ENCODE results near the gene SLC35G3.
"Not testable (repeated sequence)": the region's sequence is repeated elsewhere in the genome, so short reads cannot be mapped to it uniquely, and the experiment has no call there.

SLC35G3 gene

GRCh38 chr17:35202582-35202981 lies 8.4 kb upstream of the SLC35G3 start:
- not testable (repeated sequence) for DNase-seq

- DNase-seq = not testable (repeated sequence)
These were observed 869 bp upstream of the SLC35G3 start for GRCh38 chr17:35195062-35195461.

GRCh38 chr17:35192708-35193107 lies 1.5 kb downstream of the SLC35G3 start:
- DNase-seq = no peak

GRCh38 chr17:35191001-35191695 lies 3.0 kb downstream of the SLC35G3 start:
- no peak for DNase-seq

GRCh38 chr17:35189291-35189690 lies 4.9 kb downstream of the SLC35G3 start:
- DNase-seq = no peak

GRCh38 chr17:35188111-35188510 lies 6.1 kb downstream of the SLC35G3 start:
- peak in 1 of 3 experiments; percentile 10 for DNase-seq

- DNase-seq = no peak
These were observed 6.7 kb downstream of the SLC35G3 start for GRCh38 chr17:35187481-35187880.

- peak in 1 of 3 experiments; percentile 5 for DNase-seq
These were observed 8.3 kb downstream of the SLC35G3 start for GRCh38 chr17:35185849-35186248.

- DNase-seq = no peak
These were observed 9.9 kb downstream of the SLC35G3 start for GRCh38 chr17:35184274-35184673.

- no peak for DNase-seq
These were observed 10.9 kb downstream of the SLC35G3 start for GRCh38 chr17:35183332-35183731.

GRCh38 chr17:35179379-35179778 lies 14.8 kb downstream of the SLC35G3 start:
- DNase-seq = not testable (repeated sequence)

GRCh38 chr17:35176897-35177296 lies 17.3 kb downstream of the SLC35G3 start:
- no peak for DNase-seq

- DNase-seq = no peak
These were observed 18.4 kb downstream of the SLC35G3 start for GRCh38 chr17:35175638-35176415.

- no peak for DNase-seq
These were observed 19.3 kb downstream of the SLC35G3 start for GRCh38 chr17:35174835-35175334.

GRCh38 chr17:35172321-35172720 lies 21.9 kb downstream of the SLC35G3 start:
- not testable (repeated sequence) for DNase-seq

- no peak for DNase-seq
These were observed 22.4 kb downstream of the SLC35G3 start for GRCh38 chr17:35171834-35172233.

- peak in 2 of 3 experiments; percentile 6 to 27 for DNase-seq
These were observed 23.0 kb downstream of the SLC35G3 start for GRCh38 chr17:35170968-35171771.

- no peak for DNase-seq
These were observed 24.3 kb downstream of the SLC35G3 start for GRCh38 chr17:35169835-35170363.

GRCh38 chr17:35167666-35168065 lies 26.5 kb downstream of the SLC35G3 start:
- DNase-seq = no peak

- no peak for DNase-seq
These were observed 27.1 kb downstream of the SLC35G3 start for GRCh38 chr17:35167046-35167445.

- DNase-seq = no peak
These were observed 27.7 kb downstream of the SLC35G3 start for GRCh38 chr17:35166526-35166925.

- no peak for DNase-seq
These were observed 29.5 kb downstream of the SLC35G3 start for GRCh38 chr17:35164716-35165115.

GRCh38 chr17:35163886-35164285 lies 30.3 kb downstream of the SLC35G3 start:
- DNase-seq = no peak
